Measurements from ENCODE around the gene TMEM126A. TPM values are rescaled to one million over a fixed set of nuclear protein-coding genes. Genes with fewer than 3 reads are reported as not detected.
"Not testable (repeated sequence)": the region's sequence is repeated elsewhere in the genome, so short reads cannot be mapped to it uniquely, and the experiment has no call there.

The TMEM126A gene
- total RNA-seq, 1 experiment from 2014 or later = 50.9 TPM

GRCh38 chr11:85602526-85603213 lies 45.1 kb upstream of the TMEM126A start:
- in situ Hi-C loops (cut with HindIII; ENCODE audit: low pct_unique_long_range_greater_than_20kb, low sequenced_read_pairs) (no loop called here), intact Hi-C loops (cut with micrococcal nuclease; ENCODE audit: unreplicated experiment) (no loop called here)
- Histone ChIP-seq H3K9me3 (ENCODE audit: control insufficient read depth, insufficient read depth, low read depth, low read length) (no peaks in the 10 kb centered on the region), H3K27me3 (ENCODE audit: control insufficient read depth, insufficient read depth, low read length) (no peaks in the 10 kb centered on the region), H3K27ac (ENCODE audit: low read length) (no peak overlapping the region), H3K36me3 (ENCODE audit: control insufficient read depth, insufficient read depth, low read length) (no peaks in the 10 kb centered on the region), H3K4me3 (ENCODE audit: low read depth in 2 of 2, low read length in 2 of 2) (no peak overlapping the region), H3K4me1 (ENCODE audit: control insufficient read depth, insufficient read depth, low read length) (no peaks in the 10 kb centered on the region)
- CTCF ChIA-PET = no interaction called here
- POLR2A ChIA-PET = no interaction called here
- BruUV-seq (replicated peaks) = no TSS peak
- DNase-seq (ENCODE audit: low read depth, low spot score) = no peak
- no peak for TF ChIP-seq POLR2AphosphoS5 (IDR thresholded peaks at IDR 0.05; ENCODE audit: low read depth, low read length)
- TF ChIP-seq, protein P1, sequence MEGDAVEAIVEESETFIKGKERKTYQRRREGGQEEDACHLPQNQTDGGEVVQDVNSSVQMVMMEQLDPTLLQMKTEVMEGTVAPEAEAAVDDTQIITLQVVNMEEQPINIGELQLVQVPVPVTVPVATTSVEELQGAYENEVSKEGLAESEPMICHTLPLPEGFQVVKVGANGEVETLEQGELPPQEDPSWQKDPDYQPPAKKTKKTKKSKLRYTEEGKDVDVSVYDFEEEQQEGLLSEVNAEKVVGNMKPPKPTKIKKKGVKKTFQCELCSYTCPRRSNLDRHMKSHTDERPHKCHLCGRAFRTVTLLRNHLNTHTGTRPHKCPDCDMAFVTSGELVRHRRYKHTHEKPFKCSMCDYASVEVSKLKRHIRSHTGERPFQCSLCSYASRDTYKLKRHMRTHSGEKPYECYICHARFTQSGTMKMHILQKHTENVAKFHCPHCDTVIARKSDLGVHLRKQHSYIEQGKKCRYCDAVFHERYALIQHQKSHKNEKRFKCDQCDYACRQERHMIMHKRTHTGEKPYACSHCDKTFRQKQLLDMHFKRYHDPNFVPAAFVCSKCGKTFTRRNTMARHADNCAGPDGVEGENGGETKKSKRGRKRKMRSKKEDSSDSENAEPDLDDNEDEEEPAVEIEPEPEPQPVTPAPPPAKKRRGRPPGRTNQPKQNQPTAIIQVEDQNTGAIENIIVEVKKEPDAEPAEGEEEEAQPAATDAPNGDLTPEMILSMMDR (IDR thresholded peaks at IDR 0.05) = no peak
- no peak for TF ChIP-seq REST (IDR thresholded peaks at IDR 0.05; ENCODE audit: insufficient read depth in 1 of 2, low read depth in 2 of 2, low read length in 1 of 2)
- no peak for TF ChIP-seq SIN3A (IDR thresholded peaks at IDR 0.05; ENCODE audit: borderline replicate concordance, insufficient read depth, low read depth, low read length)
- TF ChIP-seq TCF7L2 (IDR thresholded peaks at IDR 0.05; ENCODE audit: low read depth, low read length) = no peak
- ATAC-seq = no peak

- intact Hi-C loops (cut with micrococcal nuclease; ENCODE audit: unreplicated experiment) = no loop called here
- H3K27ac ChIP-seq (ENCODE audit: low read length) = no peak overlapping the region
- H3K4me3 ChIP-seq (ENCODE audit: low read depth in 2 of 2, low read length in 2 of 2) = no peak overlapping the region
- in situ Hi-C loops (cut with HindIII; ENCODE audit: low pct_unique_long_range_greater_than_20kb, low sequenced_read_pairs) = no loop called here
- no peaks in the 10 kb centered on the region for H3K9me3 ChIP-seq (ENCODE audit: control insufficient read depth, insufficient read depth, low read depth, low read length)
- no TSS peak for BruUV-seq (replicated peaks)
- TF ChIP-seq SIN3A (IDR thresholded peaks at IDR 0.05; ENCODE audit: borderline replicate concordance, insufficient read depth, low read depth, low read length) = no peak
- TF ChIP-seq, protein P1 (IDR thresholded peaks at IDR 0.05) = no peak
- no peak for TF ChIP-seq POLR2AphosphoS5 (IDR thresholded peaks at IDR 0.05; ENCODE audit: low read depth, low read length)
- TF ChIP-seq TCF7L2 (IDR thresholded peaks at IDR 0.05; ENCODE audit: low read depth, low read length) = no peak
- no peak for TF ChIP-seq REST (IDR thresholded peaks at IDR 0.05; ENCODE audit: insufficient read depth in 1 of 2, low read depth in 2 of 2, low read length in 1 of 2)
- H3K4me1 ChIP-seq (ENCODE audit: control insufficient read depth, insufficient read depth, low read length) = no peaks in the 10 kb centered on the region
- DNase-seq (ENCODE audit: low read depth, low spot score) (no peak), ATAC-seq (no peak)
- CTCF ChIA-PET = no interaction called here
- no peaks in the 10 kb centered on the region for H3K36me3 ChIP-seq (ENCODE audit: control insufficient read depth, insufficient read depth, low read length)
- H3K27me3 ChIP-seq (ENCODE audit: control insufficient read depth, insufficient read depth, low read length) = no peaks in the 10 kb centered on the region
- POLR2A ChIA-PET = no interaction called here
These were observed 44.5 kb upstream of the TMEM126A start for GRCh38 chr11:85603220-85603619.

GRCh38 chr11:85606237-85606636 lies 41.5 kb upstream of the TMEM126A start:
- DNase-seq (ENCODE audit: low read depth, low spot score) = not testable (repeated sequence)

More at GRCh38 chr11:85606237-85606636, 41.5 kb upstream of the TMEM126A start:
- in situ Hi-C loops (cut with HindIII; ENCODE audit: low pct_unique_long_range_greater_than_20kb, low sequenced_read_pairs); H3K27me3 ChIP-seq (ENCODE audit: control insufficient read depth, insufficient read depth, low read length); POLR2A ChIA-PET; CTCF ChIA-PET; intact Hi-C loops (cut with micrococcal nuclease; ENCODE audit: unreplicated experiment); H3K27ac ChIP-seq (ENCODE audit: low read length); H3K4me3 ChIP-seq (ENCODE audit: low read depth in 2 of 2, low read length in 2 of 2); BruUV-seq (replicated peaks); H3K36me3 ChIP-seq (ENCODE audit: control insufficient read depth, insufficient read depth, low read length); H3K9me3 ChIP-seq (ENCODE audit: control insufficient read depth, insufficient read depth, low read depth, low read length); H3K4me1 ChIP-seq (ENCODE audit: control insufficient read depth, insufficient read depth, low read length); ATAC-seq: not testable (repeated sequence)

All from Panc1 (cell line).